ENCODE data around the gene IGF1R. TPM values are rescaled to one million over a fixed set of nuclear protein-coding genes. Genes with fewer than 3 reads are reported as not detected.

IGF1R gene
- total and polyA plus RNA-seq, 2 of the 8 experiments (the other 6 are each of a cell fraction or from before 2014, with no cell fraction given): 32.9 to 109 TPM

GRCh38 chr15:98939311-98940080 is 291.2 kb downstream of the IGF1R start (continued):
- TF ChIP-seq BACH1 (IDR thresholded peaks at IDR 0.05; ENCODE audit: low read length) (no peak), CHD2 (IDR thresholded peaks at IDR 0.05; ENCODE audit: low read length) (no peak), TBP (IDR thresholded peaks at IDR 0.05; ENCODE audit: low read depth, low read length) (no peak), POU5F1 (IDR thresholded peaks at IDR 0.05; ENCODE audit: low read depth, low read length) (no peak), ATF3 (IDR thresholded peaks at IDR 0.05; ENCODE audit: insufficient read depth, low read depth, low read length) (no peak), GABPA (IDR thresholded peaks at IDR 0.05; ENCODE audit: borderline replicate concordance, insufficient read depth, low read length) (no peak)
